ENCODE results near the gene SLC29A3.
A peak's percentile ranks its signal among the peaks of the same experiment; 100 is the strongest.

SLC29A3 gene

GRCh38 chr10:71301371-71301916, 17.6 kb upstream of the SLC29A3 start:
- DNase-seq = no peak

DNA sequence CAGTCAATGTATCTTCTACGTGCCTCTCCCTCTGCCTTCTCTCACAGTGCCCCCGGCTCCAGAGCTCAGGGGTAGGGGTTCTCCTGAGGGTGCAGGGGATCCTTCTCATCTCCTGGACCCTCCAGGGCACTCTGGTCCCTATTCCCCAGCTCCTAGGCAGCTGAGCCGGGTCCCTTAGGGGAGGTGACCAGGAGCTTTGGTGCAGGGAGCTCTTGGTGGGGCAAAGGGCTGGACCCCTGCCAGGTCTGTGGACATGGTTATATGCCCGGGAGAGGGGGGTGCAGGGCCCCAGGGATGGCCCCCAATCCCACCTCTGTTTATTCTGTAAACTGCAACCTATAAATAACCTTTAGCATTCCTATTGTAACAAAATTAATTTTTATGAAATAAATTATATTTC, 16.6 kb upstream of the SLC29A3 start:
- no peak for DNase-seq

- DNase-seq = peak; percentile 89
These were observed 16.0 kb upstream of the SLC29A3 start for GRCh38 chr10:71302874-71303568.

- DNase-seq = no peak
These were observed 15.5 kb upstream of the SLC29A3 start for GRCh38 chr10:71303569-71303907.

- DNase-seq = no peak
These were observed 14.1 kb upstream of the SLC29A3 start for GRCh38 chr10:71304914-71305313.

GRCh38 chr10:71306979-71307378, 12.1 kb upstream of the SLC29A3 start:
- no peak for DNase-seq

GRCh38 chr10:71307469-71308085, 11.5 kb upstream of the SLC29A3 start:
- DNase-seq = no peak

DNA sequence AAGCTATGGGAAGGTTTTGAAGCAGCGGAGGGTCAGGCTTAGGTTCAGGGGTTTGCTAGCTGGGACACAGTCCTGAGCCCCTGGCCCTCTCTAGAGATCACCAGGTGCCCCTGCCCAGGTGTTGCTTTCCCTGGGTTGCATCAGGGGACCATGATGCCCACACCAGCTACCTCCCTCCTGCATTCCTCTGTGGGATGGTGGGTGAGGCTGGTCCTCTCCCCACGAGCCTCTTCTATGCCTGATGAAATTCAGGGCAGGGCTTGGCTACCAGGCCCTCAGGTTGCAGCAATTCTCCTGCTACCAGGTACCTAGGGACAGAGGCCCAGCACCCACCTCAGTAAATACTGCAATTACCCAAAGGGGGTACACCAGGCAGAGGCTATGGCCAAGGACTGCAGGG, 10.8 kb upstream of the SLC29A3 start:
- no peak for DNase-seq

DNA sequence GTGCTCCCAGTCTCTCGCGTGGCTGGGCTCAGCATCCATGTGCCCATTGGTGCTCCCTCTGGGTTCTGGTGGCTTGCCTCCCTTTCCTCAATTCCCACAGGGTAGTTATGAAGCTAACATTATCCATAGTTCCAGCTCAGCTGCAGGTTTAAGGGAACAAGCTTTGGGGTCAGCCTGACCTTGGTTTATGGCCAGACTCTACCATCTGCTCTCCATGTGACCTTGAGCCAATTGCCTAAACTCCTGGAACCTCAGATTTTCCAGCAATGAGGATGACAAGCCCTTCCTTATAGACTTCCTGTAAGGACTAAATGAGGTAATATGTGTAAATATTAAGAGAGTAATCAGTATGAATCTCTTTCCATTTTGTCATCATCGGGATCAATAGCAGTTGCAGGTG, 10.1 kb upstream of the SLC29A3 start:
- no peak for DNase-seq

- no peak for DNase-seq
These were observed 9.1 kb upstream of the SLC29A3 start for GRCh38 chr10:71309919-71310318.

DNA sequence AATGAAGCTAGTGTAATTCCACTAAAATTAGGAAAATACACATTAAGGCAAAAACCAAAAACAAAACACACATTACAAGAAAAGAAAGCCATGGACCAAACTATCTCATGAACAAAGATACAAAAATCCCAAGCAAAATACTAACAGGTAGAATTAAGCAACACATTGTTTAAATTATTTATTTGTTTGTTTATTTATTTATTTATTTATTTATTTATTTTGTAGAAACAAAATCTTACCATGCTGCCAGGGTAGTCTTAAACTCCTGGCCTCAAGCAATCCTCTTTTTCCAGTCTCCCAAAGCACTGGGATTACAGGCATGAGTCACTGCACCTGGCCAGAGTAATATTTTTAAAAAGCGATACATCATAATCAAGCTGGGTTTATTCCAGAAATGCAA, 6.8 kb upstream of the SLC29A3 start:
- DNase-seq = no peak

GRCh38 chr10:71312811-71313789, 6.0 kb upstream of the SLC29A3 start:
- DNase-seq = no peak

DNA sequence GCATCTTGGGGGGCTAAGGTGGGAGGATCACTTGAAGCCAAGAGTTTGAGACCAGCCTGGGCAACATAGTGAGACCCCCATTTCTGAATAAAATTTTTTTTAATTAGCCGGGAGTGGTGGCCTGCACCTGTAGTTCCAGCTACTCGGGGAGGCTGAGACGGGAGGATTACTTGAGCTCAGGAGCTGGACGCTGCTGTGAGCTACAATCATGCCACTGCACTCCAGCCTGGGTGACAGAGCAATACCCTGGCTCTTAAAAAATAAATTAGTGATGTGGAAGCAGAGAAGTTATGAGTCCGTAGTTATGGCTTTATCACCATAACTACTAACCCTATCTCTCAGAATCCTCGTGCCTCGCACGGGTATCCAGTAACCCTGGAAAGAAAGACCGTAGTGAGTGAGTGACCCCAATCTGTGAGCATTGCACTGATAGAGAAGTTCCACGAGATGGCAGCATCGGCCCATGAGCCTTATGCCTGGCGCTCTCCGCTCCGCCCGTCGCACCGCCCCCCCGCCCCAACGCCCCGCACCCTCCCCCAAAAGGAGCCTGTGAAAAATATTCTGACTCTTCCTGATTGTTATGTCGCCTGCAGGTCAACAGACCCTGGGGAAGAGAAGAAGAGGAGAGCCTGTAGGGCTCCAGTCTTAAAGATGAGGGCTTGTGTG, 4.9 kb upstream of the SLC29A3 start:
- peak; percentile 71 for DNase-seq

DNA sequence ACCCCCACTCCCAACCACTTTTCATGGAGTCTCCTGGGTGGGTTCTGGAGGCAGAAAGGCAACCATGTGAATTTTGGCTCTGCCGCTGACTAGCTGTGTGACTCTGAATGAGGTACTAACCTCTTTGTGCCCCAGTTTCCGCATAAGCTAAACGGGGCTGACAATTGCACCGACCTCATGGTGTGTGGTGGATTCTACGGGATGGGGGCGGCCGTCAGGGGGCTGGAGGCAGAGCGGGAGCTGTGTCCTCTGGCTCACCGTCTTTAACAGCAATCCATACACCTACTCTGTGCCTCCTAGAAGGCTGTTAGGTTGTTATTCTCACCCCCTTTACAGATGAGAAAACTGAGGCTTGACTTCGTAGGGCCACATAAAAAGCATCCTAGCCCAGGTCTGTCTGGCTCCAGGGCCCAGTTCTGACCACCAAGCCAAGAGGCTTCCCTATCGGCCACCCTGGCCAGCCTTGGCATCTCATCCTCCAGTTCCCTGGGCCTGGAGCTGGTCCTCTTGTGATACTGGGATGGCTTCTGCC, 4.3 kb upstream of the SLC29A3 start:
- no peak for DNase-seq

GRCh38 chr10:71316056-71316785, 2.8 kb upstream of the SLC29A3 start:
- DNase-seq = no peak

DNA sequence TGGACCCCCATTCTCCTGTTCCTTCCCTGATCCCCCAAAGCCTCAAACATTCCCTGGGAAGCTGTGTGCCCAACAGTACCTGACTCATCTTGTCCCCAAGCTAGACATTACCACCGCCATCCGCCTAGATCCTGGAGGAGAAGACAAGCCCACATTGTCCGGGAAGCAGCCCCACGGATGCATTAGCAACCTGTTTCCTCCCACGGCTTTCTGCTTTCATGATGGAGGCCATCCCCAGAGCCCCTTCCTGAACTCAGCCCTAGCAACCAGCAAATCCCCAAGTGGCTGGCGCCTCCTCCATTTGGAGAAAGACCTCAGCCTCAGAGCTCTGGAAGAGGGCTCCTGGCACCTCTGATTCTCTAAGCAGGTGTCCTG, 2.3 kb upstream of the SLC29A3 start:
- no peak for DNase-seq

- no peak for DNase-seq
These were observed 1.3 kb upstream of the SLC29A3 start for GRCh38 chr10:71317739-71318138.

- DNase-seq = no peak
These were observed 837 bp downstream of the SLC29A3 start for GRCh38 chr10:71319800-71320392.

DNA sequence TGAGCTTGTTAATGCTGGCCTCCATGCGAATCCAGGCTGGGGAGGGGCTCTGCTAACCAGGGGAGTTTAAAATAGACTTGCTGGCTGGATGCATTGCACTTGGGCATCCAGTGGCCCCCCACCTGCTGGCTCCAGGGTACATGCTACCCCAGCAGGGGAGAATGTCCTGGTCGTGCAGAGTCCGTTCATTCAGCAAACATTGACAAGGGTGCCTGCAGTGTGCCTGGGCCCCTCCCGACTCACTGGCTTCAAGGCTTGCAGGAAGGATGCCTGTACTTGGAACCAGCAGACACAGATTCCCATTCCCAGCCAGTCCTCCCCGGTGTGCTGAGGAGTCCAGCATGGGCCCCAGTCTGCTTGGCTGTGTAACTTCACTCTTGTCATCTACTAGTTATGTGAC, 1.5 kb downstream of the SLC29A3 start:
- no peak for DNase-seq

GRCh38 chr10:71321386-71321785, 2.3 kb downstream of the SLC29A3 start:
- DNase-seq = no peak

- peak; percentile 52 for DNase-seq
These were observed 4.3 kb downstream of the SLC29A3 start for GRCh38 chr10:71323407-71323806.

GRCh38 chr10:71324743-71325142, 5.7 kb downstream of the SLC29A3 start:
- DNase-seq = no peak
